ENCODE data around the gene SLC25A13.
"Not testable (repeated sequence)": the region's sequence is repeated elsewhere in the genome, so short reads cannot be mapped to it uniquely, and the experiment has no call there.

The SLC25A13 gene

DNA sequence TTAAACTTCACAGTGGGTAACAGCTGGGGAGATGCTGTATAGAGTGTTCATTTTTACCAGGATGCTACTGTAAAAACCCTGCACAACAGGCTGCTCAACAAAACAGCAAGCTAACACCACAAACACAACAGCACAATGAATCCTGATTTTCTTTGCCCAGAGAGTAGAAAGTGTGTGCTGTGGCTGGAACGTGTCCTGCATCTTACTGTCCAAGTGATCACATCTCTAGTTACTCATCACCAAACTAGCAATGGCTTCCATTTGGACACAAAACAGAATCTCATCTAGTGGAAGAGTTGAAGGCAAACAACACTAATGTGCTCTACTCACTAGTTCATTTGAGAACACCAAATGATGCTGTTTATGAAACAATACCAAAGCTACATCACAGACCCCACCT, 121.2 kb downstream of the SLC25A13 start:
- no peak for DNase-seq (ENCODE audit: low spot score)

- no peak for DNase-seq (ENCODE audit: low spot score)
These were observed 122.5 kb downstream of the SLC25A13 start for GRCh38 chr7:96199421-96199820.

DNA sequence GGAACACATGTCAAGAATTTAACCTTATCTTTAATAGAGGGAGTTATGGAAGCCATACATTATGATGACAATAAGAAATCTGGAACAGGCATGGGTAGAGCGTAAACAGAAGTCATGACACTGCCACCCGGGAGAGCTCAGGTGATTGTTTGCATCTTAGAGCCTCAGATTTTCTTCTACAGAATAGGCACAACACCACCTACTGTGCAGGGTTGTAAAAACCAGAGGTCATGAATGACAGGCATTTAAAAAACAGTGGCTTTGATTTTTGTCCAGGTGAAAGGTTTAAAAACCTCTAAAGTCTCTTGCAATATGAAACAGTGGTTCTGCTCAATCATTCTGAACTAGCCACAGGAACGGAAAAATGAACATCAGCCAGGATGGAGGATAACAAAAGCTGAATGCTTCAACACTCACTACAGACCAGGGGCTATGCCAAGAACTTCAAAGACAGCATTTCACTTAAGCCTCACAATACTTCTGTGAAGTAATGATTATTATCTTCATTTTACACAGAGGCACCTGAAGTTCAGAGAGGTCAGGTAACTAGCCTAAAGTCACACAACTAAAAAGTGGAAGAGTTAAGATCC, 123.8 kb downstream of the SLC25A13 start:
- no peak for DNase-seq (ENCODE audit: low spot score)

DNA sequence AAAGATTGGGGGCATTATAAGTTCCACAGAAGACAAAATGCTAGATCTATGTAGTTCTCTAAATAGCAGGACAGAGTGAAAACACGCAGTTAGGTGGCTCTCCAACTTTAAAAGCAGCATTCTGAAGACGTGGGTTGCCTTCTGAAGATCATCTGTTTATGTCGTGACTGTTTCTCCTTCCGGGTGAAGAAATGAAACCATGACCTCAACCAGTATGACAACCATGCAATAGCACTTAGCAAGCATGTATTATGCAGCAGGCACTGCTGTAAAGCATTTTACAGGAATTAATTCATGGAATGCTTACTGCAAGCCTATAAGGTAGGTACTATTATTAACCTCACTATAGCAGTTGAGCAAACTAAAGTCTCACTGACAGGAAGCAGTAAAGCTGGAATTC, 125.2 kb downstream of the SLC25A13 start:
- DNase-seq (ENCODE audit: low spot score): no peak

- no peak for DNase-seq (ENCODE audit: low spot score)
These were observed 132.6 kb downstream of the SLC25A13 start for GRCh38 chr7:96189129-96189820.

GRCh38 chr7:96188591-96188991, 133.3 kb downstream of the SLC25A13 start:
- DNase-seq (ENCODE audit: low spot score): no peak

GRCh38 chr7:96188174-96188581, 133.7 kb downstream of the SLC25A13 start:
- DNase-seq (ENCODE audit: low spot score): no peak

DNA sequence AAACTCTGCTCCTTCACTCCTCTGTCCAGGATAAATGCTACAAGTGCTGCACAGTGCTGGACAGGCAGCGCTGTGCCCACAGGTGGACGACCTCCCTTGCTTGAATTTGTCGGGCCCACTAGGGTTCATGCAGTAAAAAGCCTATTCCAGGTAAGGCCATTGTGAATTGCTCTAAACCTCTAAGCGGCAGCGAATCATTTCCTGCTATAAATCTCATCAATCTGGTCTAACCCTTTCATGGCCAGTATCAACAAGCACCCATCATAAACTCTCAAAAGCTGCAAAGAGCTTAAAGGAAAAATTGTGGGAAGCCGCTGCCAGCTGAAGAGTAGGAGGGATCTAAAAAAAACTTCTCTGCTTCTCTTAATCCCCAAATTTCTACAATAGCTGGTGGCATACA, 134.2 kb downstream of the SLC25A13 start:
- DNase-seq (ENCODE audit: low spot score): no peak

- DNase-seq (ENCODE audit: low spot score): no peak
These were observed 137.1 kb downstream of the SLC25A13 start for GRCh38 chr7:96184783-96185182.

- DNase-seq (ENCODE audit: low spot score): no peak
These were observed 138.7 kb downstream of the SLC25A13 start for GRCh38 chr7:96183163-96183670.

DNA sequence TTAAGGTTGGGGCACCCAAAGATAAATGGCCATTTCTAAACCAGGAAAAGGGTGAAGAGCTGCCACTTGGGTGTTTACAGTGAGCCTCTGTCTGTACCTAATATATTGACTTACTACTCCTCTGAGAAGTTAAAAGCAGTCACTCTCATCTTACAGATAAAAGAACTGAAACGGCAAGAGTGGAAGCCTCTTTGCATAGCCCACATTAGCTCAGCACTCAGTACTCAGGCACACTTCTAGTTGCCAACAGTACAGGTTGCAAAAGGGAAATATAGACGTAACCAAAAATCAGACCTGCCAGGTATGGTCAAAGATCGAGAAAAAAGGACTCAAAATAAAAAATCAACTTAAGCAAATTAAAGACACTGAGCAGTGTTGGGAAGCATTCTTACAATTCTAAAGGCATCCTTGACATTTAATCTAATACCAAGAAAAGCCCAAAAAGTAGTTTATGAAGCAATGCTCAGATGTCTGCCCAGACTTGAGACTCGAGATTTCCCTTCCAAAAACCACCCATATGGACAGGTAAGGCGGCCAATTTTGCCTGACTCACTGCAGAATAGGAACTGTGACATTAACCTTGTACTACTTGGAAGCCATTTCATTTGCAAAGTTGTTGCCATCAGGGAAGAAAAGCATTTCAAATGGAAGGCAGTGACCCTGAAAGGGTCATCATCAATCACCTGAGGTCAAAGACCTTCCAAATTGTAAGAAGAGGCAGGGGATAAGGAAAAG, 139.3 kb downstream of the SLC25A13 start:
- DNase-seq (ENCODE audit: low spot score): no peak

GRCh38 chr7:96181174-96181573, 140.7 kb downstream of the SLC25A13 start:
- DNase-seq (ENCODE audit: low spot score): no peak

- no peak for DNase-seq (ENCODE audit: low spot score)
These were observed 142.1 kb downstream of the SLC25A13 start for GRCh38 chr7:96179837-96180236.

DNA sequence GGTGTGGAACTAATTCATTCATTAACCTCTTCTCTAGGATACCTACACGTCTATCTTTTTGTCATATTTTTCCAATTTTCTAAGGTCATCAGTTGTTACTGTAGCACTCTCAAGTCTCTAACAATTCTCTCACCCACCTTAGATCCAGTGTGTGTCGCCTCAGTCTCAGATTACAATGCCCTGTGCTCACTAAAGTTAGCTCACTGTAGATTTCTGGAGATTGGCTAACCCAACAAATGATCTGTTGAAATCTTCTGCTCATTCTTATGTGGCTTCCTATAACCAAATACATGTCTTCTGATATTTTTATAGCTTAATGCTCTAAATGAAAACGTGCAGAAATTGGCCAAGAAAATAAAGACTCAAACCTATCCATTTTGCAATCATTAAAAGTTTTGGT, 142.6 kb downstream of the SLC25A13 start:
- DNase-seq (ENCODE audit: low spot score): no peak

DNA sequence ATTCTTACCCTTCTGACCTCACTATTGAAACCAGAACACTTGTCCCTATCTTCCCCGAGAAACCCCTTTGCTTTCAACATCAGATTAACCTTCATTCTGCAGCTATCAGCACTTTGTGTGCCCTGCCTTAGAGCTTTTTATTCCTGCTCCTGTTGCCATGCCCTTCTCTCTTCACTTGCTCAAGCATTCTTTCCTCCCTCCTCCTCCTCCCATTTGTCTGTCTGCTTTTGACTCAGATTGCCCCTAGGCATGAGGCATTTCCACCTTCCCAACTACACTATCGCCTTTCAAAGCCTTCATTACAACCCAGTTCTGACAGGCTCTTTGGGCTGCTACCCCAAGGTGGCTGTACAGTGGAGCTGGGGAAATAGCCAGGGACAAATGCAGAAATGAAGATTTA, 143.3 kb downstream of the SLC25A13 start:
- no peak for DNase-seq (ENCODE audit: low spot score)

- no peak for DNase-seq (ENCODE audit: low spot score)
These were observed 144.5 kb downstream of the SLC25A13 start for GRCh38 chr7:96177353-96177752.

GRCh38 chr7:96174812-96175211, 147.1 kb downstream of the SLC25A13 start:
- no peak for DNase-seq (ENCODE audit: low spot score)

- no peak for DNase-seq (ENCODE audit: low spot score)
These were observed 148.1 kb downstream of the SLC25A13 start for GRCh38 chr7:96173781-96174180.

GRCh38 chr7:96169439-96169838, 152.5 kb downstream of the SLC25A13 start:
- no peak for DNase-seq (ENCODE audit: low spot score)

DNA sequence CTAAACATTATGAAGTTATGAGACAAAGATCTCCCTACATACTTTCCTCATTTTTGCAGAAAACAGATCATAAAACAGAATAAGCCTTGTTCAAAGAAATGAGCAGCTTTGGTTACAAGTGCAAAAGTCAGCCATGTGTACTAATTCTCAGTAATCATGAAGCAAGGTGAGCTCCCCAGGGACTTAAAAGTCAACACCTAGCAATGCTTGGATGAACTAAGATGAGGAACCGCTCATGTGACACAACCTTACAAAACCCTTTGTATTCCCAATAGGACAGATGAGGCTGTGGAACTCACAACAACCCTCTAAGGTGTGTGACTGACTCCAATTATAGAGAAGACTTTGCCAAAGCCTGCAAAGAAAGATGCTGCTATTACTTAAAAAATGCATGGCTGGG, 154.5 kb downstream of the SLC25A13 start:
- no peak for DNase-seq (ENCODE audit: low spot score)

- DNase-seq (ENCODE audit: low spot score): no peak
These were observed 160.0 kb downstream of the SLC25A13 start for GRCh38 chr7:96161897-96162296.

DNA sequence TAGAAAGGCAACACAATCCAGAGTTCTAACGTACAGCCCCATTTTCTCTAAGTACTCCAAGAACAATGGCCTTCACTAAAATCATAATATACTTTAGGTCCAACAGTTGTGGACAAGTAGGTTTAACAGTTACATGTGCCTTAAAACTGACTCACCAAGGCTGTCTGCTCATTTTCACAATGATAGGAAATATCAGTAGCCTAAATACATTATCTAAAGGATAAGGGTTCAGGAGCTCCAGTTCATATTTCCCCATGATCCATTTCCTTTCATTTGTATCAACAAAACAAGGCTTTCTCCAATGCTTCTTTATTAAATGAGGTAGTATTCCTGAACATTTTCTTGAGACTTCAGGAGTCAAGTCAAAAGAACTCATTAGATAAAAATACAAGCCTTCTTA, 164.0 kb downstream of the SLC25A13 start:
- DNase-seq (ENCODE audit: low spot score): no peak

GRCh38 chr7:96154506-96154905, 167.4 kb downstream of the SLC25A13 start:
- not testable (repeated sequence) for DNase-seq (ENCODE audit: low spot score)

Measured in NAMALWA (cell line).